ENCODE data around the gene ZNF20.

ZNF20 gene

GRCh38 chr19:12162513-12162881 is 22.3 kb upstream of the ZNF20 start:
- peak overlapping the region; percentile 91; the same call in 1 of the 2 replicates for H3K9ac ChIP-seq (ENCODE audit: low read length)
- peak overlapping the region; percentile 92 for H3K4me2 ChIP-seq (ENCODE audit: low read depth, low read length)
- H3K36me3 ChIP-seq (replicated peaks; ENCODE audit: insufficient read depth, low read length): no peaks in the 10 kb centered on the region
- peaks cover 47% of the 10 kb centered on the region for H3K79me2 ChIP-seq (ENCODE audit: low read length)
- no peaks in the 10 kb centered on the region for H3K27me3 ChIP-seq (replicated peaks; ENCODE audit: insufficient read depth, low read length)
- peak overlapping the region; percentile 89 for H3K4me3 ChIP-seq (ENCODE audit: low read length)
- H3K27ac ChIP-seq (ENCODE audit: low read length): no peak overlapping the region
- no peaks in the 10 kb centered on the region for H3K9me2 ChIP-seq (replicated peaks; ENCODE audit: insufficient read depth, low read length)
- no peaks in the 10 kb centered on the region for H4K20me1 ChIP-seq (ENCODE audit: insufficient read depth, low read length)
- peak overlapping the region; percentile 100 for H2AFZ ChIP-seq (ENCODE audit: low read length)
- H3K4me1 ChIP-seq (ENCODE audit: low read length): no peaks in the 10 kb centered on the region
- H3K9me3 ChIP-seq (replicated peaks; ENCODE audit: insufficient read depth, low read length): no peaks in the 10 kb centered on the region
- H3F3A ChIP-seq (ENCODE audit: insufficient read depth, low read length): no peaks in the 10 kb centered on the region
- no peak for TF ChIP-seq EZH2 (optimal IDR thresholded peaks at IDR 0.05; ENCODE audit: low read depth, low read length)
- no peak for DNase-seq

DNA sequence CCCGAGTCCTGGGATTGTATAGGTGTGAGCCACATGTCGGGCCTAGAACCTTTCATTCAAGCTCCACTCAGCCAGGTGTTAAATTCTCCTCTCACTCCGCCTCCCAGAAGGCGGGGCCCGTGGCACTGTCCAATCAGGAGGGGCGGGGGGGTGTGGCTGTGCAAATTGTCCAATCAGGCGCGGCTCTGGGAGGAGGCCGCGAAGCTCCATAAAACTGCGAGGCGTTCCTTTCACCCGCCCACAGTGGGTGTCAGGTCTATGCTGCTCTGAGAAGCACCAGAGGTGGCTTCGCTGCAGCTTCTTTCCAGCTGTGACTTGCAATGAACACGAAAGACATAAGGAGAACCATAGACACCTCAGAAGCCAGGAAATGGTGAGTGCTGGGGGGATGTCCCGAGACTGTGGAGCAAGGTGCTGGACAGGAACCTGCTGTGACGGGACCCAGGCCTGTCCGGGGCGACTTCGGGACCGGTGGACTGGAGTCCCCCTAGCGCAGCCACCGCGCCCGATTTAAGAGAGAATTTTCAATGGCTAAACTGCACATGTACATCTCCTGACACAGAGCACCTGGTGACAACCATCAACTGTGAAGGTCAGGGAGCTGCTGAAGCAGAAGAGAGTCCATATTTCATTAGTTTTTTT is 19.7 kb upstream of the ZNF20 start:
- no peak overlapping the region for H3K4me2 ChIP-seq (ENCODE audit: low read depth, low read length)
- no peak for DNase-seq
- no peaks in the 10 kb centered on the region; the same call in 1 of the 2 replicates for H3K27me3 ChIP-seq (replicated peaks; ENCODE audit: insufficient read depth, low read length)
- H3K36me3 ChIP-seq (replicated peaks; ENCODE audit: insufficient read depth, low read length): no peaks in the 10 kb centered on the region
- H4K20me1 ChIP-seq (ENCODE audit: insufficient read depth, low read length): no peaks in the 10 kb centered on the region
- H3K9ac ChIP-seq (ENCODE audit: low read length): no peak overlapping the region
- H3K9me2 ChIP-seq (replicated peaks; ENCODE audit: insufficient read depth, low read length): no peaks in the 10 kb centered on the region
- H2AFZ ChIP-seq (ENCODE audit: low read length): no peak overlapping the region
- H3K9me3 ChIP-seq (replicated peaks; ENCODE audit: insufficient read depth, low read length): no peaks in the 10 kb centered on the region
- H3K4me1 ChIP-seq (ENCODE audit: low read length): no peaks in the 10 kb centered on the region
- H3K4me3 ChIP-seq (ENCODE audit: low read length): no peak overlapping the region
- no peak overlapping the region for H3K27ac ChIP-seq (ENCODE audit: low read length)
- H3F3A ChIP-seq (ENCODE audit: insufficient read depth, low read length): no peaks in the 10 kb centered on the region
- H3K79me2 ChIP-seq (ENCODE audit: low read length): peaks cover 21% of the 10 kb centered on the region
- no peak for TF ChIP-seq EZH2 (optimal IDR thresholded peaks at IDR 0.05; ENCODE audit: low read depth, low read length)
- TF ChIP-seq, protein P1, sequence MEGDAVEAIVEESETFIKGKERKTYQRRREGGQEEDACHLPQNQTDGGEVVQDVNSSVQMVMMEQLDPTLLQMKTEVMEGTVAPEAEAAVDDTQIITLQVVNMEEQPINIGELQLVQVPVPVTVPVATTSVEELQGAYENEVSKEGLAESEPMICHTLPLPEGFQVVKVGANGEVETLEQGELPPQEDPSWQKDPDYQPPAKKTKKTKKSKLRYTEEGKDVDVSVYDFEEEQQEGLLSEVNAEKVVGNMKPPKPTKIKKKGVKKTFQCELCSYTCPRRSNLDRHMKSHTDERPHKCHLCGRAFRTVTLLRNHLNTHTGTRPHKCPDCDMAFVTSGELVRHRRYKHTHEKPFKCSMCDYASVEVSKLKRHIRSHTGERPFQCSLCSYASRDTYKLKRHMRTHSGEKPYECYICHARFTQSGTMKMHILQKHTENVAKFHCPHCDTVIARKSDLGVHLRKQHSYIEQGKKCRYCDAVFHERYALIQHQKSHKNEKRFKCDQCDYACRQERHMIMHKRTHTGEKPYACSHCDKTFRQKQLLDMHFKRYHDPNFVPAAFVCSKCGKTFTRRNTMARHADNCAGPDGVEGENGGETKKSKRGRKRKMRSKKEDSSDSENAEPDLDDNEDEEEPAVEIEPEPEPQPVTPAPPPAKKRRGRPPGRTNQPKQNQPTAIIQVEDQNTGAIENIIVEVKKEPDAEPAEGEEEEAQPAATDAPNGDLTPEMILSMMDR (IDR thresholded peaks at IDR 0.05; ENCODE audit: low read length): no peak
- TF ChIP-seq EZH2phosphoT487 (IDR thresholded peaks at IDR 0.05; ENCODE audit: low read length): no peak

DNA sequence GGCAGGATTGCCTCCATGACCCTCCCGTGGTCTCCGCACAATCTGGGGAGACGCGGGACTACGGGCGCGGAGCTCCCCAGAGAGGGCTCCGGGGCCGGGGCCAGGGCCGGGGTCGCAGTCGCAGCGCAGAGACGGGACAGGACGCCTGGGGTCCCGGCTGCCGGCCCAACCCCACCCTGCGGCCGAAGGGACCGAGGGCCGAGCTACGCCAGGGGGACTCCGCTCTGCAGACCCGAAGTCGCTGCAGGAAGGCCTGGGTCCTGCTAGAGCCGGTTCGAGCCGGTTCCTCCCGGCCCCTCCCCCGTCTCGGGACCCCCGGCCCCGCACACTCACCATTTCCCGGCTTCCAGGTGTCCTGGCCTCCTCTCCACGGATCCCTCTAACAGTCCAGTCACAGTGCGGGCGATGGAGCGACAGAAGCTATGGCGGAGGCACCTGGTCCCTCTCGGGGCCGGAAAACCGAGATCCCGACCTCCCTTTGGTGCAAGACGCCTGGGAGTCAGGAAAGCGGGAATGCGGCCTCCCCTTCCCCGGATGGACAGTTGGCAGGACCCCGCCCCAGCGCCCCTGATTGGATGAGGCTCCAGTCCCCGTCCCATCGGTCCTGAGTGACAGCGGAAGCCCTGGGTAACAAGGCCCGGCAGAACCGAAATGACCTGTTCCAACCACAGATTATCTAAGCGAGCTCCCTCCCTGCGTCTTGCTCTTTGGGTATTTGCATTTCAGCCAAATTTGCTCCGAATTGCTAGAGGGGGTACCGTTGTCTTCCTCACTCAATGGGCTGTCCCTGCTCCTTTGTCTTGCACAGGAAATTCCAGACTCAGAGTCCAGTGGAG is 16.3 kb upstream of the ZNF20 start, which contains the start of gene ZNF625:
Gene ZNF625 (minus strand): TSS at position 512 of the 836 bp plus-strand sequence. CDS start 176 bp downstream, at position 336.
- no peaks in the 10 kb centered on the region for H3F3A ChIP-seq (ENCODE audit: insufficient read depth, low read length)
- H2AFZ ChIP-seq (ENCODE audit: low read length): peak within 1 kb of the TSS; percentile 36
- H3K9me2 ChIP-seq (replicated peaks; ENCODE audit: insufficient read depth, low read length): no peaks in the 10 kb centered on the region
- no peaks in the 10 kb centered on the region for H3K9me3 ChIP-seq (replicated peaks; ENCODE audit: insufficient read depth, low read length)
- TF ChIP-seq EZH2phosphoT487 (IDR thresholded peaks at IDR 0.05; ENCODE audit: low read length) (no peak), EZH2 (optimal IDR thresholded peaks at IDR 0.05; ENCODE audit: low read depth, low read length) (no peak)
- TF ChIP-seq, protein P1 (IDR thresholded peaks at IDR 0.05; ENCODE audit: low read length): no peak
- H3K4me3 ChIP-seq (ENCODE audit: low read length): peak within 1 kb of the TSS; percentile 61
- no peak within 1 kb of the TSS for H3K27ac ChIP-seq (ENCODE audit: low read length)
- peak; percentile 47 for DNase-seq
- peak within 1 kb of the TSS; percentile 32; the same call in 1 of the 2 replicates for H3K4me2 ChIP-seq (ENCODE audit: low read depth, low read length)
- H4K20me1 ChIP-seq (ENCODE audit: insufficient read depth, low read length): no peaks in the 10 kb centered on the region
- H3K79me2 ChIP-seq (ENCODE audit: low read length): no peaks in the 10 kb centered on the region
- H3K4me1 ChIP-seq (ENCODE audit: low read length): no peaks in the 10 kb centered on the region
- no peaks in the 10 kb centered on the region for H3K36me3 ChIP-seq (replicated peaks; ENCODE audit: insufficient read depth, low read length)
- H3K9ac ChIP-seq (ENCODE audit: low read length): peak within 1 kb of the TSS; percentile 40; the same call in 1 of the 2 replicates
- no peaks in the 10 kb centered on the region; the same call in 1 of the 2 replicates for H3K27me3 ChIP-seq (replicated peaks; ENCODE audit: insufficient read depth, low read length)

Measured in MM.1S (cell line).